Colonic mucosa (tissue), 4 donors: ENCODE results near the gene KIAA1549. TPM values are rescaled to one million over a fixed set of nuclear protein-coding genes. Genes with fewer than 3 reads are reported as not detected.

Experiments used
- DNase-seq: peaks from one replicate; pipeline ENCODE4 v3.0.0-alpha.2; 2020
- H3K27ac ChIP-seq: fragments of 200-600 bp; one replicate; pipeline ENCODE4 v1.8.0; 2021
- H3K27me3 ChIP-seq: fragments of 200-600 bp; one replicate; pipeline ENCODE4 v1.8.0; 2021
- H3K36me3 ChIP-seq: fragments of 200-600 bp; one replicate; pipeline ENCODE4 v1.8.0; 2021
- H3K4me1 ChIP-seq: fragments of 200-600 bp; one replicate; pipeline ENCODE4 v1.8.0; 2021; ENCODE audit warnings: mild to moderate bottlenecking
- H3K4me3 ChIP-seq: fragments of 200-600 bp; one replicate; pipeline ENCODE4 v1.8.0; 2021
- H3K9ac ChIP-seq, 2 donors: one replicate each; pipeline ENCODE4 v1.7.0; 2013; ENCODE audit warnings: control low read depth in 2 of 2, low read depth in 2 of 2, low read length in 2 of 2
- H3K9me3 ChIP-seq: fragments of 200-600 bp; one replicate; pipeline ENCODE4 v1.8.0; 2021
- intact Hi-C: fragments of 100-400 bp; cut with DNase I; formaldehyde crosslinking; loops from one replicate; pipeline ENCODE4 v1.14.1; 2022
- total RNA-seq, 2 donors: library from RNA; stranded (reverse); fragmentation: NEBNext Ultra II Directional in 1 of 2; extraction: Animal tissue kit (Norgen Biotek cat#: 25700) in 1 of 2; gene quantifications; one replicate each; pipeline ENCODE4 v1.2.1, GENCODE V29; 2021
- TF ChIP-seq, protein P1 (sequence below): fragments of 200-600 bp; IDR thresholded peaks from one replicate; pipeline ENCODE4 v1.8.0; 2022; ENCODE audit warnings: antibody characterized with exemption, mild to moderate bottlenecking
- donor health status: healthy.
- donor health status: DM: no; HTN: no; CAD: no.
- donor health status: DM: no; HTN: no; CAD: no.

KIAA1549 gene
- total RNA-seq, 2 donors from 2014 or later = 2.9 to 3.5 TPM

DNA sequence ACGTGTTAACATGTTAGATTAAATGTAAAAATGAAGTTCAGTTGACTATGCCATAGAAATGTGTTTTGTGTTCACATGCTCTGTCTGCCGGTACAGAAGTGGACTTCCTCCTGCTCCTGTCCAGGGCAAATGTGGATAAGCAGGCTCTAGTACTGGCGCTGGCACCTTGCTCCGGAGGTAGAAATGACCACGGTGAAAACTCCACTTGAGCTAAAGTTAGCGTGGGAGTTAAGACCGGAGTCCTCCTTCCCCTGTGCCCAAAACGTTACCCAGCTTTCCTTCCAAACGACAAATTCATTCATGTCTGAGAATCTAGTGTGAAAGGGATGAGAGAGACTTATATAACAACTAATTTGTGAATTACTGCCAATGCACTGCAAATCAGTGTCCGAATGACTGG, 148.2 kb downstream of the KIAA1549 start:
- DNase-seq = no peak
- H3K27ac ChIP-seq = no peak overlapping the region
- TF ChIP-seq, protein P1, sequence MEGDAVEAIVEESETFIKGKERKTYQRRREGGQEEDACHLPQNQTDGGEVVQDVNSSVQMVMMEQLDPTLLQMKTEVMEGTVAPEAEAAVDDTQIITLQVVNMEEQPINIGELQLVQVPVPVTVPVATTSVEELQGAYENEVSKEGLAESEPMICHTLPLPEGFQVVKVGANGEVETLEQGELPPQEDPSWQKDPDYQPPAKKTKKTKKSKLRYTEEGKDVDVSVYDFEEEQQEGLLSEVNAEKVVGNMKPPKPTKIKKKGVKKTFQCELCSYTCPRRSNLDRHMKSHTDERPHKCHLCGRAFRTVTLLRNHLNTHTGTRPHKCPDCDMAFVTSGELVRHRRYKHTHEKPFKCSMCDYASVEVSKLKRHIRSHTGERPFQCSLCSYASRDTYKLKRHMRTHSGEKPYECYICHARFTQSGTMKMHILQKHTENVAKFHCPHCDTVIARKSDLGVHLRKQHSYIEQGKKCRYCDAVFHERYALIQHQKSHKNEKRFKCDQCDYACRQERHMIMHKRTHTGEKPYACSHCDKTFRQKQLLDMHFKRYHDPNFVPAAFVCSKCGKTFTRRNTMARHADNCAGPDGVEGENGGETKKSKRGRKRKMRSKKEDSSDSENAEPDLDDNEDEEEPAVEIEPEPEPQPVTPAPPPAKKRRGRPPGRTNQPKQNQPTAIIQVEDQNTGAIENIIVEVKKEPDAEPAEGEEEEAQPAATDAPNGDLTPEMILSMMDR = no peak
- H3K4me1 ChIP-seq = no peaks in the 10 kb centered on the region
- H3K9me3 ChIP-seq = no peaks in the 10 kb centered on the region
- H3K4me3 ChIP-seq = no peak overlapping the region
- H3K27me3 ChIP-seq = no peaks in the 10 kb centered on the region
- H3K36me3 ChIP-seq = no peaks in the 10 kb centered on the region
- no peak overlapping the region for H3K9ac ChIP-seq
- intact Hi-C loops = no loop called here

DNA sequence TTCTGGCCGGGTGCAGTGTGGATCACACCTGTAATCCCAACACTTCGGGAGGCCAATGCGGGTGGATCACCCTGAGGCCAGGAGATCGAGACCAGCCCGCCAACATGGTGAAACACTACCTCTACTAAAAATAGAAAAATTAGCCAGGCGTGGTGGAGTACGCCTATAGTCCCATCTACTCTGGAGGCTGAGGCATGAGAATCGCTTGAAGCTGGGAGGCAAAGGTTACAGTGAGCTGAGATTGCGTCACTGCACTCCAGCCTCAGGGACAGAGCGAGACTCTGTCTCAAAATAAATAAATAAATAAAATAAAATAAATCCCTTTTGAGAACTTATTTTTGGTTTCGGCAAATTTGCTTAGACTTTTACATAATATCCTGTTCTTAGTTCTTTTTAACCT, 151.9 kb downstream of the KIAA1549 start:
- no peaks in the 10 kb centered on the region for H3K4me1 ChIP-seq
- H3K36me3 ChIP-seq = no peaks in the 10 kb centered on the region
- H3K4me3 ChIP-seq = no peak overlapping the region
- no peaks in the 10 kb centered on the region for H3K9me3 ChIP-seq
- TF ChIP-seq, protein P1 = no peak
- intact Hi-C loops = no loop called here
- no peaks in the 10 kb centered on the region for H3K27me3 ChIP-seq
- DNase-seq = no peak
- no peak overlapping the region for H3K27ac ChIP-seq
- H3K9ac ChIP-seq = no peak overlapping the region

DNA sequence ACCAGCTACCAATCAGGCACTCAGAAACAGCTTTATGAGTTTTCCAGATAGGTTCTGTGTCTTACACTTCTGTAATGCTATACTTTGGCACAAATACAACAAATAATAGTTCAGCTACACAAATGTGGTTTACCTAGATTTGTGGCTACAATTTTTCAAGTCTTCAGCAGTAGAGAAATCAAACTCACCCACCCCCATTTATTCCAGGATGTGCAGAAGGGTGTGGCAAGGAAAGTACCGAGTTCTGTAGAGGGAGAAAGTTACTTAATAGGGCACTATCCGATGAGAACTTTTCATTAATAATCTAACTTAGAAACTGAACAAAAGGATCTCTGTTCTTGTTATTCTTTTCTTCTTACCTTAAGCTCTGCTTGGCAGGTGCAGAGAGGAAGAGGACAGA, 152.9 kb downstream of the KIAA1549 start:
- DNase-seq = no peak
- Histone ChIP-seq H3K27ac (no peak overlapping the region), H3K4me1 (no peaks in the 10 kb centered on the region), H3K9me3 (no peaks in the 10 kb centered on the region), H3K27me3 (no peaks in the 10 kb centered on the region), H3K4me3 (no peak overlapping the region), H3K36me3 (no peaks in the 10 kb centered on the region), H3K9ac (no peak overlapping the region)
- intact Hi-C loops = no loop called here
- TF ChIP-seq, protein P1 = no peak

DNA sequence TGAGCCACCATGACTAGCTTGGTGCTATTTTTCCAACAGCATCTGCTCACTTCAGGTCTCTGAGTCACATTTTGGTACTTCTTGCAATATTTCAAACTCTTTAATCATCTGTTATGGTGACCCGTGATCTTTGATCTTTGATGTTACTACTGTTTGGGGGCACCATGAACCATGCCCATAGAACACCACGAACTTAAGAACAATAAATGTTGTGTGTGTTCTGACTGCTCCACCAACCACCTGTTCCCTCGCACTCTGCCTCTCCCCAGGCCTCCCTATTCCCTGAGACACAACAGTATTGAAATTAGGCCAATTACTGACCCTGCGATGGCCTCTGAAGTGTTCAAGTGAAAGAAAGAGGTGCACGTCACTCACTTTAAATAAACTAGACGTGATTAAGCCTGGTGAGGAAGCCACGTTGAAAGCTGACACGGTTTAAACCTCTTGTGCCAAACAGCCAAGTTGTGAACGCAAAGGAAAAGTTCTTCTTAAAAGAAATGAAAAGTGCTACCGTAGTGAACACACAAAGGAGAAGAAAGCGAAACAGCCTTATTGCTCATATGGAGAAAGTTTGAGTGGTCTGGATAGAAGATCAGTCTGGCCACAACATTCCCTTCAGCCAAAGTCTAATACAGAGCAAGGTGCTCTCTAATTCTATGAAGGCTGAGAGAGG, 156.0 kb downstream of the KIAA1549 start:
- H3K9me3 ChIP-seq = no peaks in the 10 kb centered on the region
- DNase-seq = no peak
- H3K27me3 ChIP-seq = no peaks in the 10 kb centered on the region
- no peak overlapping the region for H3K4me3 ChIP-seq
- H3K27ac ChIP-seq = no peak overlapping the region
- intact Hi-C loops = no loop called here
- H3K36me3 ChIP-seq = no peaks in the 10 kb centered on the region
- TF ChIP-seq, protein P1 = no peak
- no peak overlapping the region for H3K9ac ChIP-seq
- H3K4me1 ChIP-seq = no peaks in the 10 kb centered on the region

DNA sequence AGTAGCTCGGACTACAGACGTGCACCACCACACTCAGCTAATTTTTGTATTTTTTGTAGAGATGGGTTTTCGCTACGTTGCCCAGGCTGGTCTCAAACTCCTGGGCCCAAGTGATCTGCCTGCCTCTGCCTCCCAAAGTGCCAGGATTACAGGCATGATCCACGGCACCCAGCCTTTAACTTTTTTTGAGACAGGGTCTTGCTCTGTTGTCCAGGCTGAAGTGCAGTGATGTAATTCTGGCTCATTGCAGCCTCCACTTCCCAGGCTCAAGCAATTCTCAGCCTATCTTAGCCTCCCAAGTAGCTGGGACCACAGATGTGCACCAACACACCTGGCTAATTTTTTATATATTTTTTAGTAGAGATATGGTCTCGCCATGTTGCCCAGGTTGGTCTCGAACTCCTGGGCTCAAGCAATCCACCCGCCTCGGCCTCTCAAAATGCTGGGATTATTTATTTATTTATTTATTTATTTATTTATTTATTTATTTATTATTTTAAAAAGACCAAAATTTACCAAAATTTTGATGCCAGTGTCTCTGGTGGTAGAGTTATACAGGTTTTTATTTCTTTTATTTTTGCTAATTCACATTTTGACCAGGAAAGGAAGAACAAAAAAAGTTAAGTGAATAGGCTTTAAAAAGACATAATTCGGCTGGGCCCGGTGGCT, 158.2 kb downstream of the KIAA1549 start:
- Histone ChIP-seq H3K9ac (no peak overlapping the region), H3K27ac (no peak overlapping the region), H3K4me3 (no peak overlapping the region), H3K4me1 (no peaks in the 10 kb centered on the region), H3K9me3 (no peaks in the 10 kb centered on the region), H3K36me3 (no peaks in the 10 kb centered on the region), H3K27me3 (no peaks in the 10 kb centered on the region)
- TF ChIP-seq, protein P1 = no peak
- intact Hi-C loops = no loop called here
- no peak for DNase-seq
